HG03025 (cell line): Measurements from ENCODE around the gene ETFDH.
"Not testable (repeated sequence)": the region's sequence is repeated elsewhere in the genome, so short reads cannot be mapped to it uniquely, and the experiment has no call there.

Experiments
- ATAC-seq: cut with Tn5 transposase; IDR thresholded peaks from one replicate; pipeline ENCODE4 v1.9.1; 2021; ENCODE audit warnings: mild to moderate bottlenecking, moderate library complexity; ENCODE audit not compliant: unreplicated experiment, low FRiP score

The ETFDH gene

GRCh38 chr4:158676076-158676475 lies 4.0 kb downstream of the ETFDH start:
- ATAC-seq: no peak

DNA sequence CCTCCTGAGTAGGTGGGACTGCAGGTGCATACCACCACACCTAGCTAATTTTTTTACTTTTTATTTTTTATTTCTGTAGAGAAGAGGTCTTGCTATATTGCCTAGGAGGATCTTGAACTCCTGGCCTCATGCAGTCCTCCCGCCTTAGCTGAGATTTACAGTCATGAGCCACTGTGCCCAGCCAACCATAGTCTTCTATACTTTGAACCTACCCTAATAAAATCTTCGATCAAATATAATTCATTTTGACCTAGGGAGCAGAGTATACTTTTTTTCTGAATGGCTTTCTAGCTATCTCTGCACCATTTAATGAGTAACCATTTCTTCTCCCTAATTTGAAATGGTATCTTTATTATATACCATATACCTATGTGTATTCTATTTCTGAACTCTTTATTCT lies 6.7 kb downstream of the ETFDH start:
- no peak for ATAC-seq

DNA sequence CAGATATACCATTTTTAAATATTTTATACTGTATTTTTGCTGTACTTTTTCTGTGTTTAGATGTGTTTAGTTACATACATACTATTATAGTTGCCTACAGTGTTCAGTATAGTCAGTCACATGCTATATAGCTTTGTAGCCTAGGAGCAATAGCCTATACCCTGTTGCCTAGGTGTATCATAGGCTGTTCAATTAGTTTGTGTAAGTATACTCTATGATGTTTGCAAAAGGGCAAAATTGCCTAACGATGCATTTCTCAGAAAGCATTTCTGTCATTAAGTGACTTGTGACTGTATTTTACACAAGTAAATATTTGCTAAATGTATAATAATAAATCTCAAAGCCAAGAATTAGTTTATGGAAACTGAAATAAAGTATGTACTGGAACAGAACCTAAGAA lies 9.5 kb downstream of the ETFDH start:
- no peak for ATAC-seq

GRCh38 chr4:158682066-158682465 lies 10.0 kb downstream of the ETFDH start:
- ATAC-seq: no peak

GRCh38 chr4:158688813-158689212 lies 16.7 kb downstream of the ETFDH start:
- ATAC-seq: no peak

GRCh38 chr4:158704274-158704673 lies 32.2 kb downstream of the ETFDH start:
- no peak for ATAC-seq

- ATAC-seq: no peak
Measured at GRCh38 chr4:158710814-158711213, 38.7 kb downstream of the ETFDH start.

GRCh38 chr4:158712622-158713021 lies 40.5 kb downstream of the ETFDH start:
- ATAC-seq: not testable (repeated sequence)

- no peak for ATAC-seq
Measured at GRCh38 chr4:158714937-158715336, 42.8 kb downstream of the ETFDH start.

DNA sequence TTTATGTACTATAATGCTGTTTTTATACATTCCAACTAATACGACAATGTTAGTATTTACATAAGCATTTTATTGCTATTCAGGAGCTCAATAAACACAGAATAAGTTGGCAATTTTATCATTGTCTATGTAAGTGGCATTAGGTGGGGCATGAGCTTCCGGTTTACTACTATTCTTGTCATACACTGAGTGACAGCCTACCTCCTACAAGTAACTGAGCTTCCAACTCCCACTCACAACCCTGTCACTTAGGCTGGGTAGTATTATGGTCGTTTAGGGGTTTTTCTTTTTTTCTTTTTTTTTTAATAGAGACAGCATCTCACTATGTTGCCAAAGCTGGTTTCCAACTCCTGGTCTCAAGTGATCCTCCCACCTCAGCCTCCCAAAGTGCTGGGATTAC lies 43.7 kb downstream of the ETFDH start:
- ATAC-seq: no peak

- no peak for ATAC-seq
Measured at GRCh38 chr4:158721680-158722079, 49.6 kb downstream of the ETFDH start.

DNA sequence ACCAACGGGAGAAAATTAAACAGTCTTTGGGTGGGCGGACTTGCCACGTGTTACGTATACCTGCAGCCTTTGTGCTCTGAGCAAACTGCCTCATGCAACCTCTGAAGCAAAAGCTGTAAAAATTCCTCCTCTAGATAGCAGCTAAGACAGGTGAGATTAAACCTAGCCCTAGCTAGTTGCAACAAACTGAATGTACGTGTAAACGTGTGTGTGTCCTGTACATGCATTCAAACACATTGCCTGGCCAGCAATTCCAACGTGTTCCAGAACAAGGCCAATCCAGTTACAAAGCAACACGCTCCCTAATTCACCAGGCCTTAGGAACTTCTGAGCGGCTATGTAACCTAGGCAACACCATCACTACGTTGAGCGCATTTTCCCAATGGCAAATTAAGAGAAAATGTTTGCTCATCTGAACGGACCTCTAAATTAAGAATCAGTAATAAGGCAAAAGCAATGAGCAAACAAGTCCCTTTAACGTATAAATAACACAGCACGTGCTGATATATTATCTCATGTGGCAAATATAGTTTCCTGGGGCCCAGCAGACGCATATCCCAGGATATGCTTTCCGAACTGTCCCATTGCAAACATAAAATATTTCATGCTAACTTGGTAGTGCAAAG lies 50.3 kb downstream of the ETFDH start:
- ATAC-seq: peak; percentile 17

GRCh38 chr4:158722917-158723793 lies 51.1 kb downstream of the ETFDH start, which contains the start of gene PPID:
Gene PPID, minus strand, starts transcription at chr4:158723396. Its CDS starts 108 bp downstream, at chr4:158723288.
- peak; percentile 96 for ATAC-seq

DNA sequence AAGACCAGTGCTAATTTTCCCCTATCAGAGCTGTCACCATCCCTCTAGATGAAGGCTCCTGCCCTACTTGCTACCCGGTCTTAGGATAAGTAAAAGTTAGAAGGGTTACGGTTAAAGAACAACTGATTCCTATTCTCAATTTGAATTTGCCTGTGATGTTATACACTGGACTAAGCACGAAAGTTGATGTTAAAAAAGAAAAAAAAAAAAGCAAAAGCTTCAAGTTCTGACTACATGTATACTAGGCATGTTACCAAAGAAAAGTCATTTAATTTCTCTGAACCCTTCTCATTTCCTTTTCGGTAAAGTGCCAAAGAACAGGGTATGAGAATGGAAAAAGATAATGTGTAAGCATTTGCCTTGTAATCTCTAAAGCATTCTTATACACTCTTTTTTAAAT lies 52.5 kb downstream of the ETFDH start:
- ATAC-seq: no peak

GRCh38 chr4:158726633-158727032 lies 54.5 kb downstream of the ETFDH start:
- ATAC-seq: no peak

GRCh38 chr4:158728236-158728635 lies 56.1 kb downstream of the ETFDH start:
- no peak for ATAC-seq

DNA sequence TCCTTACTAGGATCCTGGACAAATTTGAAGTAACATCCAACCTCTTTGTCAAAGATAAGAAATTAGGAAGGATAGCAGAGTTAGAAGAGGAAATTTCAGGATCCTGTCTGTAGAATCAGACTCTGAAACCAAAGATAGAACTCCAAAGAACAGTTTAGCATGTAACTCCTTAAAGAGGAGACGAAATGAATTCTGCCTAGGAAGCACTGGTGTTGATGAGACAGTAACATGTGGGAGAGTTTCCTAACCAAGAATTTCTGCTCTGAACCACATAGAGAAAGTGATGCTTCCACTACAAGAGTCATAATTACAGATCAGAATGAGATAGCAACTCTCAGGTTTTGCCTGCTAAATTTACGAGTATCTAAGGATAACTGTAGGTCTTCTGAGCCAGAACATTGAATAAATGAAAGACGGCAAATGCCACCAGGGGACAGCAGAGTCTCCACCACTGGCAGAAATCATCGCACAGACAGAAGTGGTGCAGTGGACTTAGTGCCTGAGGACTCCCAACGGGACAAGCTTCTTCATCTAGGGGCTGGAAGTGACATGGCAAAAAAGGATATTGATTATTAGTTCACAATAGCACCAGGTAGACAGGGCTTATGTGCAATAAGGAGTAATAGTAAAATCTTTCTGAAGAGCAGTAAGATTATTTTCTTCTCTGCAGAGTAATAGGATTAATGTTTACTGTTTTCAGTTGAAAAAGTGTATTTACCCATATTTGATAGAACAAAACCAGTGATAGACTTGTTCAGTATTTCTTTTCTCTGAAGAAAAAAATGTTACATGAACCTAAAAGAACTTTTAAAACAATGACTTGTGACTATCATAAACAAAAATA lies 57.8 kb downstream of the ETFDH start:
- ATAC-seq: peak; percentile 76

- no peak for ATAC-seq
Measured at GRCh38 chr4:158738866-158739265, 66.8 kb downstream of the ETFDH start.

DNA sequence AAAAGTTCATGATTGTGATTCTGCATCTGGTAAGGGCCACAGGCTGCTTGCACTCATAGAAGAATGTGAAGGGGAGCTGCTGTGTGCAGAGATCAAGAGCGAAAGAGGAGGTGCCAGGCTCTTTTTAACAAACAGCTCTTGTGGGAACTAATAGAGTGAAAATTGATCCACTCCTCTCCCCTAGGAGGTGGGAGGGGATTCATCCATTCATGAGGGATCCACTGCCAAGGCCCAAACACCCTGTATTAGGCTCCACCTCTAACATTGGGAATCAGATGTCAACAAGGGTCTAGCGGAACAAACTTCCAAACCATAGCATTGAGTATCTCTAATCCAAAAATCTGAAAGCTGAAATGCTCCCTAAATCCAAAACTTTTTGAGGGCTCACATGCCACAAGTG lies 67.5 kb downstream of the ETFDH start:
- ATAC-seq: no peak

DNA sequence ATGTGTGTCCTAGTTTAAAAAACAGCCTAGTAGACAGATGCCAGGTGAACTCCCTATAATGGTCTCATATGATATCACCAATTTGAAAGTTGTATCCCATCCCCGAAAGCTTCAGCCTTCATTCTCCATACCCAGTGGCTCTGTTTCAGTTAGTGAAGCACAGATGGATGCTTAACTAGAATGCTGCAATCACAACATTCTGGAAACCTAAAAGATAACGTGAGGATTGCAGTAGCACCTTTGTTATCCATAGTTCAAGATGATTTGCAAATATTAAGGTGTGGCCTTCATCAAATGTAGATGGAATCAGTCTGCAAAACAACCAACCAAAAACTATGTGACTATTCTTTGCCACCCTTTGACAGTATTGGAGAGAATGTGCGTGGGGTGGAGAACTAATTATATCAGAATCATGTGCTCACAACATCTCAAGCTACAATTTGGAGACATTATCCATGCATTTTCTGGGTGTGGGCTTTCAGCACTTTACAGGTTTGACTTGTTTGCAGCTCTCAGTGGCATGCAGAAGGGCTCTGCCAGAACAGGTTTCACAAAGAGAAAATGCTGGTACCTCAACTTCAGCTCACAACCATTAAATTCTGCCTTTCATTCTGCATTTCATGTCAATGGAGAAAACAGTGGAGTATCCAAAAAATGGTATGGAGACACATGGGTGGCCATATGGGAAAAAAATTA lies 69.4 kb downstream of the ETFDH start:
- no peak for ATAC-seq
